Retinal pigment epithelial cell (primary cell): ENCODE measurements around the gene FAM107B.

Experiments
- DNase-seq: peaks from one replicate; pipeline ENCODE4 v3.0.0-alpha.2; 2010; ENCODE audit warnings: low read depth
- H3K4me3 ChIP-seq: 2 replicates; pipeline ENCODE4 v1.5.1; 2011; ENCODE audit warnings: mild to moderate bottlenecking, low read length, control low read depth, moderate library complexity
- TF ChIP-seq, protein P1 (sequence below): conservative IDR thresholded peaks from 2 replicates; pipeline ENCODE4 v1.5.1; 2011; ENCODE audit warnings: low read depth, low read length, control low read depth, inconsistent platforms

The FAM107B gene

DNA sequence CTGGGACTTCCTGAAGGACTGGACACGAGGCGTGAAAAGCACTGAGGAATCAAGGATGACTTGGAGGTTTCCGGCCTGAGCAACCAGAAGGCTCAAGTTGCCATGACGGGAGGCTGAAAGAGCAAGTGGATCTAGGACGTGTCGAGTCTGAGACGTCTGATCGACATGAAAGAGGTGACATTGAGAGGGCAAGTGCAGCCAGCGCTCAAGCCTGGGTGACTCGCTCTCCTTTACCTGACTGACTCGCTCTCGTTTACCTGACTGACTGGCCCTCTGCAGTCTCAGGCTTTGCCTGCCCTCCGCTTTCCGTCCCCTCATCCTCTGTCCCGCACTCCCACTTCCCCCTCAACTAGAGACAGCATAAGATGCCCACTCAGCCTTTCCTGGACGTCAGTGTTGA lies 241.4 kb downstream of the FAM107B start:
- TF ChIP-seq, protein P1, sequence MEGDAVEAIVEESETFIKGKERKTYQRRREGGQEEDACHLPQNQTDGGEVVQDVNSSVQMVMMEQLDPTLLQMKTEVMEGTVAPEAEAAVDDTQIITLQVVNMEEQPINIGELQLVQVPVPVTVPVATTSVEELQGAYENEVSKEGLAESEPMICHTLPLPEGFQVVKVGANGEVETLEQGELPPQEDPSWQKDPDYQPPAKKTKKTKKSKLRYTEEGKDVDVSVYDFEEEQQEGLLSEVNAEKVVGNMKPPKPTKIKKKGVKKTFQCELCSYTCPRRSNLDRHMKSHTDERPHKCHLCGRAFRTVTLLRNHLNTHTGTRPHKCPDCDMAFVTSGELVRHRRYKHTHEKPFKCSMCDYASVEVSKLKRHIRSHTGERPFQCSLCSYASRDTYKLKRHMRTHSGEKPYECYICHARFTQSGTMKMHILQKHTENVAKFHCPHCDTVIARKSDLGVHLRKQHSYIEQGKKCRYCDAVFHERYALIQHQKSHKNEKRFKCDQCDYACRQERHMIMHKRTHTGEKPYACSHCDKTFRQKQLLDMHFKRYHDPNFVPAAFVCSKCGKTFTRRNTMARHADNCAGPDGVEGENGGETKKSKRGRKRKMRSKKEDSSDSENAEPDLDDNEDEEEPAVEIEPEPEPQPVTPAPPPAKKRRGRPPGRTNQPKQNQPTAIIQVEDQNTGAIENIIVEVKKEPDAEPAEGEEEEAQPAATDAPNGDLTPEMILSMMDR: no peak
- no peak for DNase-seq

DNA sequence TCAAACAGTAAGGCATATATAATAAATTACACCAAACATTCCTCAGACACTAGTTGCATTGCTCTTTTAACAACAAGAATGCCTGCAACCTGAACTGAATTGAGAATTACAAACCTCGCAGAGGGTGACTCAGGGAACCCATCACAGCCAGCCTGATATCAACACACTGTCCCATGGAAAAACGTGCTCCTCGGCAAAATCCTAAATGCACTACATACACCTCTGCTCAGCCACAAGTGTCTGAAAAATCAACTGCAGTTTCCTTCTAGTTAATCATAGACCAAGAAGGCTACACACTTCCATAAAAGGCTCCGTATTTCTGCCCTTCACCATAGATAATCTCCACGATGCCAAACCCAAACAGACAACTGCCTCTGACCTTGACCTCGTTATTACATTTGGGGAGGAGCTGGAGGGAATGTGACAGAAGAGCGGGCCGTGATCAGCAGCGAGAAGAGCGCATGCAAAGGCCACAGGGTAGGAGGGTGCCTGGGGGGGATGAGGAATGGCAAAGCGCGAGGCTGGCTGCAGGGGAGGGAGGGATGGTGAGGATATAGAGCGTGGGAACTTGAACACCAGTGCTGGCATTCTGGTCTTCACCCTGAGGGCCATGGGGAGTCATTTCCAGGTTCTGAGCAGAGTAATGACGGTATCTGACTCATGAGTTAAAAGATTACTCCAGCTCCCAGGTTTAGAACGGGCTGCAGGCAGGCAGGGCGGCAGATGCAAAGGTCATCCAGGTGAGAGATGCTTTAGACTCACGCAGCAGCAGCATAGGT lies 242.0 kb downstream of the FAM107B start:
- no peak for DNase-seq
- TF ChIP-seq, protein P1: no peak
- H3K4me3 ChIP-seq: no peak overlapping the region

More for the DNA sequence above, 241.4 kb downstream of the FAM107B start:
- H3K4me3 ChIP-seq: no peak overlapping the region

DNA sequence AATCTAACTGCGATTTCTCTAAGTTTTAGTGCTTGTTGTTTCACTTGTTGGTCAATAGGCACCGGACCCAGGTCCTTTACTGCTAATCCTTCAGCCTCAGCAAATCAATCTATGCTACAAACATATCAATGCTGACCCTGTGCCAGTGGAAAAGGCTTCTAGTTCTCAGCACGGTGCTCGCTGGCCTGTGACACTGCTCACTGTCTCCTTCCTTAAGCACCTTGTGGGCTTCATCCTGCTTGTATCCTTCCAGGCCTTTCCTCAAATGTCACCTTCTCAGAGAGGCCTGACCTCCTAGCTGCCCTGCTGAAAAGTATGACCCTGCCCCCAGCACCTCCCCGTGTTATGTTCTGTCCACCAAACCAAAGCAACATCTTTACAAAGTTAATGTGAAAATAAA lies 242.7 kb downstream of the FAM107B start:
- TF ChIP-seq, protein P1: no peak
- no peak overlapping the region for H3K4me3 ChIP-seq
- DNase-seq: no peak

GRCh38 chr10:14530465-14530864 lies 244.2 kb downstream of the FAM107B start:
- H3K4me3 ChIP-seq: no peak overlapping the region
- TF ChIP-seq, protein P1: no peak
- DNase-seq: no peak

- peak; percentile 21 for DNase-seq
- TF ChIP-seq, protein P1: no peak
- H3K4me3 ChIP-seq: no peak overlapping the region
Measured at GRCh38 chr10:14529351-14529750, 245.3 kb downstream of the FAM107B start.

DNA sequence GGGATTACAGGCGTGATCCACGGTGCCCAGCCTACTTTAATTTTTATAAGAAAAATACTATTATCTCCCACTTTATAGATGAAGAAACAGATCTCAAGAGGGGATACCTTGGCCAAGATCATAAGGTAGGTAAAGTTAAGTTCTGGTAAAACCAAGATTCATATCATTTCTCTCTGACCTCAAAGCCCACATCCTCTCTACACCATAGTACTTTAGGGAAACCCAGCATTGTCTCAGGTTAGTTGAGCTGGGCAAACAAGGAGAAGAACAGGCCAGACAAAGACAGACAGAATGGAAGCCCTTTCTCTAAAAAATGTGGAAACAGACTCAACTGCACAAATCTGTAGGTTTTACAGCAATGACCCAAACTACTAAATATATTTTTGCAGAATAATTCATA lies 246.2 kb downstream of the FAM107B start:
- H3K4me3 ChIP-seq: no peak overlapping the region
- DNase-seq: no peak
- TF ChIP-seq, protein P1: no peak

- TF ChIP-seq, protein P1: no peak
- no peak overlapping the region for H3K4me3 ChIP-seq
- no peak for DNase-seq
Measured at GRCh38 chr10:14527915-14528314, 246.8 kb downstream of the FAM107B start.
